Esophagus squamous epithelium (tissue), 5 donors: ENCODE data around the gene RCOR1. TPM values are rescaled to one million over a fixed set of nuclear protein-coding genes. Genes with fewer than 3 reads are reported as not detected.

Experiments used
- DNase-seq: peaks from one replicate; lab custom pipeline; 2025; lab: John Stamatoyannopoulos, UW
- H3K27ac ChIP-seq, 4 donors: fragments of 200-600 bp; sonication (generic); one replicate each; pipeline ENCODE4 v1.5.1; 2016 to 2019; ENCODE audit warnings: mild to moderate bottlenecking in 1 of 4
- H3K27me3 ChIP-seq, 4 donors: fragments of 200-600 bp; sonication (generic); 1 replicate in 3 of 4; 2 replicates in 1 of 4; pipeline versions ENCODE4 v1.5.1 to v1.6.0; 2017 to 2021; ENCODE audit warnings: antibody characterized with exemption in 1 of 4
- H3K36me3 ChIP-seq, 3 donors: fragments of 200-600 bp; sonication (generic); one replicate each; pipeline ENCODE4 v1.5.1; 2016 to 2019
- H3K4me1 ChIP-seq, 3 donors: fragments of 200-600 bp; sonication (generic); one replicate each; pipeline ENCODE4 v1.5.1; 2017 to 2019
- H3K4me3 ChIP-seq, 4 donors: fragments of 200-600 bp; sonication (generic); 1 replicate in 3 of 4; 2 replicates in 1 of 4; pipeline ENCODE4 v1.5.1; 2016 to 2019; ENCODE audit warnings: mild to moderate bottlenecking in 2 of 4, moderate library complexity in 1 of 4
- H3K9me3 ChIP-seq, 3 donors: fragments of 200-600 bp; sonication (generic); one replicate each; pipeline ENCODE4 v1.5.1; 2016 to 2019
- CTCF ChIP-seq, 6 experiments: fragments of 450-650 bp in 4 of 6; fragments of 200-600 bp in 2 of 6; sonication (generic) in 2 of 6; IDR thresholded peaks; one replicate each; pipeline ENCODE4 v1.5.1; 2016 to 2019; ENCODE audit warnings: antibody characterized with exemption in 6 of 6, mild to moderate bottlenecking in 4 of 6, moderate library complexity in 4 of 6
- POLR2A ChIP-seq, 4 donors: fragments of 450-650 bp; IDR thresholded peaks; one replicate each; pipeline ENCODE4 v1.6.1; 2017; ENCODE audit warnings: antibody characterized with exemption in 4 of 4, mild to moderate bottlenecking in 4 of 4, moderate library complexity in 3 of 4
- WGBS, 2 donors: methylation state at CpG; one replicate each; pipeline ENCODE4 v1.1.5; 2018; 5-methylcytosine and 5-hydroxymethylcytosine counted together
- intact Hi-C: fragments of 100-400 bp; cut with DNase I; formaldehyde crosslinking; loops from one replicate; pipeline ENCODE4 v1.15.0; 2022
- total RNA-seq, 4 donors: library from RNA; depleted of rRNA; stranded (reverse); fragments of >200 nt; gene quantifications; one replicate each; pipeline ENCODE4 v1.1.0, GENCODE V29; 2016
- donor health status: DM: yes; HTN: yes; CAD: no.

Gene RCOR1
- total RNA-seq, 4 donors from 2014 or later = 25.6 to 56.9 (median 35.2) TPM

- WGBS, 2 donors = 79 to 84% methylated on average over 2 of the region's 2 CpGs
Measured at GRCh38 chr14:102667703-102668102, 75.3 kb downstream of the RCOR1 start.

GRCh38 chr14:102668291-102668873 is 75.9 kb downstream of the RCOR1 start:
- intact Hi-C loops = no loop called here
- 92% methylated on average over 9 of the region's 9 CpGs for WGBS, 2 donors
- TF ChIP-seq CTCF (IDR thresholded peaks at IDR 0.05) = no peak
- no peaks in the 10 kb centered on the region for H3K27me3 ChIP-seq
- no peaks in the 10 kb centered on the region for H3K36me3 ChIP-seq
- peaks cover 0 to 17% (median 0%) of the 10 kb centered on the region in 3 donors for H3K4me1 ChIP-seq
- no peak for DNase-seq
- H3K27ac ChIP-seq = no peak overlapping the region
- H3K4me3 ChIP-seq = no peak overlapping the region
- H3K9me3 ChIP-seq = no peaks in the 10 kb centered on the region

More at GRCh38 chr14:102667703-102668102, 75.3 kb downstream of the RCOR1 start:
- H3K4me1 ChIP-seq = peaks cover 0 to 24% (median 0%) of the 10 kb centered on the region in 3 donors
- intact Hi-C loops = no loop called here
- H3K27ac ChIP-seq = no peak overlapping the region
- no peak for DNase-seq
- H3K36me3 ChIP-seq = no peaks in the 10 kb centered on the region
- no peaks in the 10 kb centered on the region for H3K27me3 ChIP-seq
- H3K4me3 ChIP-seq = no peak overlapping the region
- no peaks in the 10 kb centered on the region for H3K9me3 ChIP-seq
- TF ChIP-seq POLR2A (IDR thresholded peaks at IDR 0.05) (no peak), CTCF (IDR thresholded peaks at IDR 0.05) (no peak)

GRCh38 chr14:102671410-102671809 is 79.0 kb downstream of the RCOR1 start:
- intact Hi-C loops = no loop called here
- Histone ChIP-seq H3K27me3 (no peaks in the 10 kb centered on the region), H3K9me3 (no peaks in the 10 kb centered on the region), H3K4me1 (peaks cover 0 to 18% (median 0%) of the 10 kb centered on the region in 3 donors), H3K36me3 (no peaks in the 10 kb centered on the region), H3K4me3 (no peak overlapping the region), H3K27ac (no peak overlapping the region)
- TF ChIP-seq POLR2A (IDR thresholded peaks at IDR 0.05) = no peak
- 88 to 96% methylated on average over 3 of the region's 3 CpGs for WGBS, 2 donors
- no peak for DNase-seq

- Histone ChIP-seq H3K36me3 (no peaks in the 10 kb centered on the region), H3K27ac (no peak overlapping the region), H3K4me1 (peaks cover 0 to 18% (median 0%) of the 10 kb centered on the region in 3 donors), H3K27me3 (no peaks in the 10 kb centered on the region), H3K4me3 (no peak overlapping the region), H3K9me3 (no peaks in the 10 kb centered on the region)
- WGBS, 2 donors = 100% methylated on average over 2 to 5 of the region's 5 CpGs
- TF ChIP-seq POLR2A (IDR thresholded peaks at IDR 0.05) (no peak), CTCF (IDR thresholded peaks at IDR 0.05) (no peak)
- no peak for DNase-seq
- intact Hi-C loops = no loop called here
Measured at GRCh38 chr14:102672410-102672960, 80.0 kb downstream of the RCOR1 start.

- 91 to 94% methylated on average over 3 of the region's 3 CpGs for WGBS, 2 donors
- intact Hi-C loops = no loop called here
- no peak for TF ChIP-seq POLR2A (IDR thresholded peaks at IDR 0.05)
- no peak for TF ChIP-seq CTCF (IDR thresholded peaks at IDR 0.05)
Measured at GRCh38 chr14:102675396-102675795, 82.9 kb downstream of the RCOR1 start.

More at GRCh38 chr14:102675396-102675795, 82.9 kb downstream of the RCOR1 start:
- Histone ChIP-seq H3K9me3 (no peaks in the 10 kb centered on the region), H3K36me3 (no peaks in the 10 kb centered on the region), H3K27me3 (no peaks in the 10 kb centered on the region), H3K27ac (no peak overlapping the region), H3K4me3 (no peak overlapping the region), H3K4me1 (peaks cover 0 to 18% (median 0%) of the 10 kb centered on the region in 3 donors)
- no peak for DNase-seq
